SIG-M5 (cell line): ENCODE measurements around the gene PPP3CA.

Experiments
- DNase-seq: peaks from one replicate; lab custom pipeline; 2025; lab: John Stamatoyannopoulos, UW

The PPP3CA gene

GRCh38 chr4:101050088-101050836 is 297.1 kb downstream of the PPP3CA start:
- no peak for DNase-seq

- DNase-seq, result no peak
These were observed 297.8 kb downstream of the PPP3CA start for GRCh38 chr4:101049549-101050001.

GRCh38 chr4:101044766-101045165 is 302.6 kb downstream of the PPP3CA start:
- DNase-seq, result no peak

- DNase-seq, result no peak
These were observed 304.5 kb downstream of the PPP3CA start for GRCh38 chr4:101042847-101043246.

GRCh38 chr4:101040776-101041175 is 306.6 kb downstream of the PPP3CA start:
- DNase-seq, result no peak

- no peak for DNase-seq
These were observed 308.0 kb downstream of the PPP3CA start for GRCh38 chr4:101039367-101039766.

GRCh38 chr4:101037938-101038413 is 309.4 kb downstream of the PPP3CA start:
- DNase-seq, result no peak

- no peak for DNase-seq
These were observed 310.1 kb downstream of the PPP3CA start for GRCh38 chr4:101037249-101037648.

- no peak for DNase-seq
These were observed 311.8 kb downstream of the PPP3CA start for GRCh38 chr4:101035487-101035886.

- no peak for DNase-seq
These were observed 313.3 kb downstream of the PPP3CA start for GRCh38 chr4:101033986-101034385.

GRCh38 chr4:101032541-101032940 is 314.8 kb downstream of the PPP3CA start:
- no peak for DNase-seq

GRCh38 chr4:101031971-101032370 is 315.4 kb downstream of the PPP3CA start:
- no peak for DNase-seq

- DNase-seq, result no peak
These were observed 318.4 kb downstream of the PPP3CA start for GRCh38 chr4:101028886-101029285.

- DNase-seq, result no peak
These were observed 319.6 kb downstream of the PPP3CA start for GRCh38 chr4:101027721-101028120.

- DNase-seq, result no peak
These were observed 321.6 kb downstream of the PPP3CA start for GRCh38 chr4:101025755-101026154.

GRCh38 chr4:101022151-101023024 is 324.9 kb downstream of the PPP3CA start:
- DNase-seq, result no peak

- DNase-seq, result no peak
These were observed 326.4 kb downstream of the PPP3CA start for GRCh38 chr4:101020956-101021355.

- DNase-seq, result no peak
These were observed 327.4 kb downstream of the PPP3CA start for GRCh38 chr4:101019941-101020401.

- no peak for DNase-seq
These were observed 328.0 kb downstream of the PPP3CA start for GRCh38 chr4:101019313-101019712.

GRCh38 chr4:101018836-101019235 is 328.5 kb downstream of the PPP3CA start:
- DNase-seq, result peak; percentile 69

- no peak for DNase-seq
These were observed 332.9 kb downstream of the PPP3CA start for GRCh38 chr4:101014417-101014816.

GRCh38 chr4:101010987-101011386 is 336.3 kb downstream of the PPP3CA start:
- DNase-seq, result no peak

GRCh38 chr4:101009471-101009870 is 337.9 kb downstream of the PPP3CA start:
- DNase-seq, result no peak
